ENCODE data around the gene CD48.

Gene CD48

GRCh38 chr1:160711602-160712311, at the start of gene CD48:
CD48 (minus strand) TSS chr1:160711822; CDS start chr1:160711763, 59 bp downstream.
- no peak for DNase-seq

- DNase-seq, result no peak
Measured at GRCh38 chr1:160761046-160761445, 49.4 kb upstream of the CD48 start.

- no peak for DNase-seq
Measured at GRCh38 chr1:160759740-160760139, 48.1 kb upstream of the CD48 start.

GRCh38 chr1:160758521-160758920, 46.9 kb upstream of the CD48 start:
- no peak for DNase-seq

- DNase-seq, result no peak
Measured at GRCh38 chr1:160756849-160757201, 45.2 kb upstream of the CD48 start.

- DNase-seq, result no peak
Measured at GRCh38 chr1:160755911-160756848, 44.6 kb upstream of the CD48 start.

GRCh38 chr1:160755461-160755860, 43.8 kb upstream of the CD48 start:
- no peak for DNase-seq

GRCh38 chr1:160753594-160753993, 42.0 kb upstream of the CD48 start:
- no peak for DNase-seq

GRCh38 chr1:160752924-160753323, 41.3 kb upstream of the CD48 start:
- DNase-seq, result no peak

GRCh38 chr1:160752406-160752805, 40.8 kb upstream of the CD48 start:
- no peak for DNase-seq

GRCh38 chr1:160750608-160751007, 39.0 kb upstream of the CD48 start:
- DNase-seq, result no peak

GRCh38 chr1:160748878-160749269, 37.3 kb upstream of the CD48 start:
- peak; percentile 10 for DNase-seq

- peak; percentile 68 for DNase-seq
Measured at GRCh38 chr1:160748181-160748877, 36.7 kb upstream of the CD48 start.

- no peak for DNase-seq
Measured at GRCh38 chr1:160747717-160748116, 36.1 kb upstream of the CD48 start.

- peak; percentile 11 for DNase-seq
Measured at GRCh38 chr1:160746836-160747500, 35.3 kb upstream of the CD48 start.

- no peak for DNase-seq
Measured at GRCh38 chr1:160745551-160745950, 33.9 kb upstream of the CD48 start.

GRCh38 chr1:160744852-160745520, 33.4 kb upstream of the CD48 start:
- no peak for DNase-seq

GRCh38 chr1:160744199-160744851, 32.7 kb upstream of the CD48 start:
- no peak for DNase-seq

GRCh38 chr1:160743266-160743665, 31.6 kb upstream of the CD48 start:
- no peak for DNase-seq

- DNase-seq, result no peak
Measured at GRCh38 chr1:160742428-160743127, 31.0 kb upstream of the CD48 start.
